K562 (cell line): ENCODE results near the gene ATF3. TPM values are rescaled to one million over a fixed set of nuclear protein-coding genes. Genes with fewer than 3 reads are reported as not detected.
A peak's percentile ranks its signal among the peaks of the same experiment; 100 is the strongest.

ENCODE experiments used
- FOSL1 ChIP-seq: fragments of 200-800 bp; sonication (Bioruptor generic); conservative IDR thresholded peaks from 2 replicates; pipeline ENCODE4 v1.6.1; 2016; ENCODE audit warnings: missing genetic modification characterization, missing compliant biosample characterization
- FOXK1 ChIP-seq: sonication (generic); formaldehyde crosslinking; IDR thresholded peaks from 2 replicates; pipeline ENCODE4 v1.8.0; 2022; ENCODE audit warnings: missing genetic modification reagents, mild to moderate bottlenecking, borderline replicate concordance
- KDM5B ChIP-seq: fragments of 200-600 bp; sonication (generic); IDR thresholded peaks from 2 replicates; pipeline ENCODE4 v1.6.1; 2012; ENCODE audit warnings: low read depth, mild to moderate bottlenecking, moderate library complexity, low read length, control low read depth, inconsistent platforms; ENCODE audit not compliant: insufficient replicate concordance
- MED1 ChIP-seq: sonication (generic); formaldehyde crosslinking; IDR thresholded peaks from 2 replicates; pipeline ENCODE4 v1.8.1; 2023; ENCODE audit warnings: missing genetic modification reagents, borderline replicate concordance
- MEIS2 ChIP-seq: fragments of 450-650 bp; IDR thresholded peaks from 2 replicates; pipeline ENCODE4 v1.6.1; 2014; ENCODE audit warnings: mild to moderate bottlenecking; ENCODE audit not compliant: partially characterized antibody
- NFATC3 ChIP-seq: fragments of 450-650 bp; IDR thresholded peaks from 2 replicates; pipeline ENCODE4 v1.6.1; 2017; ENCODE audit warnings: mild to moderate bottlenecking
- NR2F6 ChIP-seq: fragments of 450-650 bp; formaldehyde crosslinking; IDR thresholded peaks from 2 replicates; pipeline ENCODE4 v1.4.0; 2020; ENCODE audit warnings: mild to moderate bottlenecking
- SETDB1 ChIP-seq: IDR thresholded peaks from one replicate; pipeline ENCODE4 v1.6.1; 2012; ENCODE audit warnings: low read length, control low read depth, inconsistent platforms
- SOX6 ChIP-seq: fragments of 450-650 bp; IDR thresholded peaks from 2 replicates; pipeline ENCODE4 v1.6.1; 2014; ENCODE audit warnings: mild to moderate bottlenecking
- ZBED1 ChIP-seq: IDR thresholded peaks from 2 replicates; pipeline ENCODE4 v1.6.1; 2014
- ZNF133 ChIP-seq: fragments of 250-450 bp; sonication (Bioruptor Pico); IDR thresholded peaks from 2 replicates; pipeline ENCODE4 v1.4.0; 2020; ENCODE audit warnings: mild to moderate bottlenecking
- ZNF134 ChIP-seq: fragments of 250-450 bp; sonication (Bioruptor Pico); conservative IDR thresholded peaks from 2 replicates; pipeline ENCODE4 v1.4.0; 2020
- polyA plus RNA-seq, 8 experiments: library from polyadenylated mRNA; depleted of rRNA in 4 of 8; stranded (reverse) in 5 of 8; unstranded in 3 of 8; fragments of >200 nt; fragmentation: Nextera tagmentation in 2 of 8; fragmentation: Illumina TruSeq in 1 of 8; extraction: Ambion mirVana in 2 of 8; extraction: Trizol in 1 of 8; gene quantifications; 2 replicates each; pipeline versions ENCODE4 v1.2.1 to v1.2.3, GENCODE V29; 2011 to 2014; ENCODE audit warnings: inconsistent platforms in 1 of 8, missing spikeins in 1 of 8
- total RNA-seq, 7 experiments: library from RNA; depleted of rRNA in 6 of 7; stranded (reverse); fragments of >200 nt in 6 of 7; fragmentation: Illumina TruSeq in 2 of 7; extraction: Trizol in 2 of 7; gene quantifications; 2 replicates each; pipeline versions ENCODE4 v1.2.1 to v1.2.3, GENCODE V29; 2011 to 2021; ENCODE audit warnings: low replicate concordance in 1 of 7
- TF ChIP-seq, protein P1 (sequence below): fragments of 250-450 bp; sonication (Bioruptor Pico); IDR thresholded peaks from 2 replicates; pipeline ENCODE4 v1.8.0; 2022; ENCODE audit warnings: inconsistent platforms
- TF ChIP-seq, protein P2 (sequence below): sonication (generic); formaldehyde crosslinking; IDR thresholded peaks from 2 replicates; pipeline ENCODE4 v1.5.0; 2020; ENCODE audit warnings: missing genetic modification reagents
- TF ChIP-seq, protein P3 (sequence below), 3 experiments: IDR thresholded peaks in 2 of 3; conservative IDR thresholded peaks in 1 of 3; 2 replicates each; pipeline ENCODE4 v1.5.1; 2011 to 2012; ENCODE audit warnings: low read length in 3 of 3, mild to moderate bottlenecking in 3 of 3, control low read depth in 2 of 3, improper control_type of control experiment in 1 of 3, inconsistent platforms in 1 of 3, low read depth in 1 of 3, mixed read lengths in 1 of 3, moderate library complexity in 1 of 3; ENCODE audit not compliant: insufficient read depth in 2 of 3
- TF ChIP-seq, protein P4 (sequence below): fragments of 250-450 bp; sonication (Bioruptor Pico); IDR thresholded peaks from 2 replicates; pipeline ENCODE4 v1.5.1; 2021; ENCODE audit warnings: mild to moderate bottlenecking
- TF ChIP-seq, protein P5 (sequence below): fragments of 450-650 bp; IDR thresholded peaks from 2 replicates; pipeline ENCODE4 v1.6.1; 2017; ENCODE audit warnings: antibody characterized with exemption, mild to moderate bottlenecking

Gene ATF3
- total and polyA plus RNA-seq, 9 of the 15 experiments (the other 6 are each of a cell fraction or from before 2014, with no cell fraction given) = 3.5 to 28.2 (median 19.8) TPM

DNA sequence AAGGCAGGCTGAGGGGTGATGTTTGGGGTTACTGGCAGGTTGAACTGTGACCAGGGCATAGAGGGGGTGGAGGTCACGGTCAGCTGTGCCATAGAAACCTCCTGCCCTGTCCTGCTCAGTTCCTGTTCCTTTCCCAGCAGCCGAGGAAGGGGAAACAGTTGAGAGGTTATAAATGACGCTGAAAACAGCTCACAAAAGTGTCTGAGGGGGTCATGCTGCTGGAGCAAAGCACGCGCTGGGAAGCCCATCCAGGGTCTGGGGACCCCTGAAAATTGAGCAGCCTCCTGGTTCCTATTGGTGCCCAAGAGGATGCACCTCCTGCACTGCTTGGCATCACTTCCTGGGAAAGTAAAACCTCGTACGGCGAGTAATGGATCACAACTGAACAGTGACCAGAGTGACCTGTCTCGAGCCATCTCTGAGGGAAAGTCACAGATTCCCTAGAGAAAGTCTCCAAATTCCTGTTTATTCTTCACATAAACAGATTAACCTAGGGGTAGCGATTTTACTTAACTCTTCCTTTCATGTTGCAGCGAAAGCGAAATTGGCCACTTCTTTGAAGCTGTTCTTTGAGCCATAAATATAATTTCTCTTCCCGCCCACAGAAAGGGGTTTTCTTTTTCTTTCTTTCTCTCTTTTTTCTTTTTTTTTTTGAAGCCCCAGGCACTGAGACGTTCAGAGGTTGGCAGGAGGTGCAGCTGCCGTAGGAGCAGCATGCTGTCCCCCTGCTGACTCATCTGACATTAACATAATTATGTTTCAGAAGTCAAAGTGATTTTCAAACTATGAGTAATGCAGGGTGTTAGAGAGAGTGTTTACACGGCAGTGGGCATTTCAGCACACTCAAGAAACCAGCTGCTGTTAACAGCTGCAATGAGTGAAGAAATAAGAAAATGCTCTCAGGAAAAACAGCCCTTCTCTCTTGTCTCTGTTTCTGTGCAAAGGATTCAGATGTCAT is 41.8 kb upstream of the ATF3 start (continued):
- peak; percentile 91 for TF ChIP-seq FOSL1 (tag)
- TF ChIP-seq, protein P1, sequence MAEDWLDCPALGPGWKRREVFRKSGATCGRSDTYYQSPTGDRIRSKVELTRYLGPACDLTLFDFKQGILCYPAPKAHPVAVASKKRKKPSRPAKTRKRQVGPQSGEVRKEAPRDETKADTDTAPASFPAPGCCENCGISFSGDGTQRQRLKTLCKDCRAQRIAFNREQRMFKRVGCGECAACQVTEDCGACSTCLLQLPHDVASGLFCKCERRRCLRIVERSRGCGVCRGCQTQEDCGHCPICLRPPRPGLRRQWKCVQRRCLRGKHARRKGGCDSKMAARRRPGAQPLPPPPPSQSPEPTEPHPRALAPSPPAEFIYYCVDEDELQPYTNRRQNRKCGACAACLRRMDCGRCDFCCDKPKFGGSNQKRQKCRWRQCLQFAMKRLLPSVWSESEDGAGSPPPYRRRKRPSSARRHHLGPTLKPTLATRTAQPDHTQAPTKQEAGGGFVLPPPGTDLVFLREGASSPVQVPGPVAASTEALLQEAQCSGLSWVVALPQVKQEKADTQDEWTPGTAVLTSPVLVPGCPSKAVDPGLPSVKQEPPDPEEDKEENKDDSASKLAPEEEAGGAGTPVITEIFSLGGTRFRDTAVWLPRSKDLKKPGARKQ (CRISPR knock-in tag) = no peak
- no peak for TF ChIP-seq NR2F6 (CRISPR knock-in tag)
- no peak for TF ChIP-seq KDM5B
- TF ChIP-seq FOXK1 (CRISPR knock-in tag) = no peak
- no peak for TF ChIP-seq SETDB1
- TF ChIP-seq ZBED1 = no peak
- TF ChIP-seq MEIS2 = peak; percentile 66
- TF ChIP-seq MED1 (CRISPR knock-in tag) = no peak
- TF ChIP-seq, protein P2, sequence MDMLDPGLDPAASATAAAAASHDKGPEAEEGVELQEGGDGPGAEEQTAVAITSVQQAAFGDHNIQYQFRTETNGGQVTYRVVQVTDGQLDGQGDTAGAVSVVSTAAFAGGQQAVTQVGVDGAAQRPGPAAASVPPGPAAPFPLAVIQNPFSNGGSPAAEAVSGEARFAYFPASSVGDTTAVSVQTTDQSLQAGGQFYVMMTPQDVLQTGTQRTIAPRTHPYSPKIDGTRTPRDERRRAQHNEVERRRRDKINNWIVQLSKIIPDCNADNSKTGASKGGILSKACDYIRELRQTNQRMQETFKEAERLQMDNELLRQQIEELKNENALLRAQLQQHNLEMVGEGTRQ = no peak
- TF ChIP-seq, protein P3, sequence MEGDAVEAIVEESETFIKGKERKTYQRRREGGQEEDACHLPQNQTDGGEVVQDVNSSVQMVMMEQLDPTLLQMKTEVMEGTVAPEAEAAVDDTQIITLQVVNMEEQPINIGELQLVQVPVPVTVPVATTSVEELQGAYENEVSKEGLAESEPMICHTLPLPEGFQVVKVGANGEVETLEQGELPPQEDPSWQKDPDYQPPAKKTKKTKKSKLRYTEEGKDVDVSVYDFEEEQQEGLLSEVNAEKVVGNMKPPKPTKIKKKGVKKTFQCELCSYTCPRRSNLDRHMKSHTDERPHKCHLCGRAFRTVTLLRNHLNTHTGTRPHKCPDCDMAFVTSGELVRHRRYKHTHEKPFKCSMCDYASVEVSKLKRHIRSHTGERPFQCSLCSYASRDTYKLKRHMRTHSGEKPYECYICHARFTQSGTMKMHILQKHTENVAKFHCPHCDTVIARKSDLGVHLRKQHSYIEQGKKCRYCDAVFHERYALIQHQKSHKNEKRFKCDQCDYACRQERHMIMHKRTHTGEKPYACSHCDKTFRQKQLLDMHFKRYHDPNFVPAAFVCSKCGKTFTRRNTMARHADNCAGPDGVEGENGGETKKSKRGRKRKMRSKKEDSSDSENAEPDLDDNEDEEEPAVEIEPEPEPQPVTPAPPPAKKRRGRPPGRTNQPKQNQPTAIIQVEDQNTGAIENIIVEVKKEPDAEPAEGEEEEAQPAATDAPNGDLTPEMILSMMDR (IDR thresholded peaks at IDR 0.05 in 2 of 3, conservative IDR thresholded peaks at IDR 0.05 in 1 of 3; ENCODE audit: insufficient read depth in 2 of 3, low read depth in 1 of 3, low read length in 3 of 3) = no peak
- no peak for TF ChIP-seq SOX6
- no peak for TF ChIP-seq ZNF134 (CRISPR knock-in tag)
- no peak for TF ChIP-seq ZNF133 (CRISPR knock-in tag)
- TF ChIP-seq, protein P4, sequence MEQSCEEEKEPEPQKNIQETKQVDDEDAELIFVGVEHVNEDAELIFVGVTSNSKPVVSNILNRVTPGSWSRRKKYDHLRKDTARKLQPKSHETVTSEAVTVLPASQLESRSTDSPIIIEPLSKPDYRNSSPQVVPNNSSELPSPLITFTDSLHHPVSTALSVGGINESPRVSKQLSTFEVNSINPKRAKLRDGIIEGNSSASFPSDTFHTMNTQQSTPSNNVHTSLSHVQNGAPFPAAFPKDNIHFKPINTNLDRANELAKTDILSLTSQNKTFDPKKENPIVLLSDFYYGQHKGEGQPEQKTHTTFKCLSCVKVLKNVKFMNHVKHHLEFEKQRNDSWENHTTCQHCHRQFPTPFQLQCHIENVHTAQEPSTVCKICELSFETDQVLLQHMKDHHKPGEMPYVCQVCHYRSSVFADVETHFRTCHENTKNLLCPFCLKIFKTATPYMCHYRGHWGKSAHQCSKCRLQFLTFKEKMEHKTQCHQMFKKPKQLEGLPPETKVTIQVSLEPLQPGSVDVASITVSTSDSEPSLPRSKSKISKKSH = no peak
- no peak for TF ChIP-seq NFATC3
- TF ChIP-seq, protein P5, sequence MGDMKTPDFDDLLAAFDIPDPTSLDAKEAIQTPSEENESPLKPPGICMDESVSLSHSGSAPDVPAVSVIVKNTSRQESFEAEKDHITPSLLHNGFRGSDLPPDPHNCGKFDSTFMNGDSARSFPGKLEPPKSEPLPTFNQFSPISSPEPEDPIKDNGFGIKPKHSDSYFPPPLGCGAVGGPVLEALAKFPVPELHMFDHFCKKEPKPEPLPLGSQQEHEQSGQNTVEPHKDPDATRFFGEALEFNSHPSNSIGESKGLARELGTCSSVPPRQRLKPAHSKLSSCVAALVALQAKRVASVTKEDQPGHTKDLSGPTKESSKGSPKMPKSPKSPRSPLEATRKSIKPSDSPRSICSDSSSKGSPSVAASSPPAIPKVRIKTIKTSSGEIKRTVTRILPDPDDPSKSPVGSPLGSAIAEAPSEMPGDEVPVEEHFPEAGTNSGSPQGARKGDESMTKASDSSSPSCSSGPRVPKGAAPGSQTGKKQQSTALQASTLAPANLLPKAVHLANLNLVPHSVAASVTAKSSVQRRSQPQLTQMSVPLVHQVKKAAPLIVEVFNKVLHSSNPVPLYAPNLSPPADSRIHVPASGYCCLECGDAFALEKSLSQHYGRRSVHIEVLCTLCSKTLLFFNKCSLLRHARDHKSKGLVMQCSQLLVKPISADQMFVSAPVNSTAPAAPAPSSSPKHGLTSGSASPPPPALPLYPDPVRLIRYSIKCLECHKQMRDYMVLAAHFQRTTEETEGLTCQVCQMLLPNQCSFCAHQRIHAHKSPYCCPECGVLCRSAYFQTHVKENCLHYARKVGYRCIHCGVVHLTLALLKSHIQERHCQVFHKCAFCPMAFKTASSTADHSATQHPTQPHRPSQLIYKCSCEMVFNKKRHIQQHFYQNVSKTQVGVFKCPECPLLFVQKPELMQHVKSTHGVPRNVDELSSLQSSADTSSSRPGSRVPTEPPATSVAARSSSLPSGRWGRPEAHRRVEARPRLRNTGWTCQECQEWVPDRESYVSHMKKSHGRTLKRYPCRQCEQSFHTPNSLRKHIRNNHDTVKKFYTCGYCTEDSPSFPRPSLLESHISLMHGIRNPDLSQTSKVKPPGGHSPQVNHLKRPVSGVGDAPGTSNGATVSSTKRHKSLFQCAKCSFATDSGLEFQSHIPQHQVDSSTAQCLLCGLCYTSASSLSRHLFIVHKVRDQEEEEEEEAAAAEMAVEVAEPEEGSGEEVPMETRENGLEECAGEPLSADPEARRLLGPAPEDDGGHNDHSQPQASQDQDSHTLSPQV = no peak
